ENCODE data around the gene LRRFIP1.

The LRRFIP1 gene

DNA sequence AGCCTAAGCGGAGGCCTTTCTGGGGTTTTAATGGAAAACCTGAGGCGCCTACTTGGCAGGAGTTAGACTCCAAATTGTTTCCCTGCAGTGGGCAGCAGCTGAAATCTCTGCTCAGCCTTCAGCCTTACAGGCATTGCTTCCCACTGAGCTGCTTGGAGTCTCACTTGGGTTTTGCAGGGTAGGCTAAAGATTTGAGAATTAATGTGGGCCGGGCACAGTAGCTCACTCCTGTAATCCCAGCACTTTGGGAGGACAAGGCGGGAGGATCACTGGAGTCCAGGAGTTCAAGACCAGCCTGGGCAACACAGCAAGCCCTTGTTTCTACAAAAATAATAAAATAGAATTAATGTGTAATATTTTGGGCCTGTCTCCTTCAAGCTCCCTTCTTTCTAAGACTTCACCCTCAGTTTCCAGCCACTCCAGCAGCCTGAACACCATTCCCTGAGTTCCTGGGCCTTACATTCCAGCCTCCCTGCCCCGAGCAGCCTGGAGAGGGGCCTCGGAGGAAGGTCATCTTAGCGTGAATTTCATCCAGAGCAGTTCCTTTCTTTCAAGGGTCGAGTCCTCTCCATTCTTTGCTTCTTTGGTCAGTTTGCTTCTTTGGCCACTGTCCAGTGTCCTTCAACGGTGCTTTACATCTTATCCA is 27.8 kb upstream of the LRRFIP1 start:
- TF ChIP-seq, protein P1, sequence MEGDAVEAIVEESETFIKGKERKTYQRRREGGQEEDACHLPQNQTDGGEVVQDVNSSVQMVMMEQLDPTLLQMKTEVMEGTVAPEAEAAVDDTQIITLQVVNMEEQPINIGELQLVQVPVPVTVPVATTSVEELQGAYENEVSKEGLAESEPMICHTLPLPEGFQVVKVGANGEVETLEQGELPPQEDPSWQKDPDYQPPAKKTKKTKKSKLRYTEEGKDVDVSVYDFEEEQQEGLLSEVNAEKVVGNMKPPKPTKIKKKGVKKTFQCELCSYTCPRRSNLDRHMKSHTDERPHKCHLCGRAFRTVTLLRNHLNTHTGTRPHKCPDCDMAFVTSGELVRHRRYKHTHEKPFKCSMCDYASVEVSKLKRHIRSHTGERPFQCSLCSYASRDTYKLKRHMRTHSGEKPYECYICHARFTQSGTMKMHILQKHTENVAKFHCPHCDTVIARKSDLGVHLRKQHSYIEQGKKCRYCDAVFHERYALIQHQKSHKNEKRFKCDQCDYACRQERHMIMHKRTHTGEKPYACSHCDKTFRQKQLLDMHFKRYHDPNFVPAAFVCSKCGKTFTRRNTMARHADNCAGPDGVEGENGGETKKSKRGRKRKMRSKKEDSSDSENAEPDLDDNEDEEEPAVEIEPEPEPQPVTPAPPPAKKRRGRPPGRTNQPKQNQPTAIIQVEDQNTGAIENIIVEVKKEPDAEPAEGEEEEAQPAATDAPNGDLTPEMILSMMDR (IDR thresholded peaks at IDR 0.05; ENCODE audit: control insufficient read depth, insufficient read depth, low read depth, low read length, missing control alignments) = no peak
- DNase-seq (ENCODE audit: low read depth) = no peak
- no peak overlapping the region for H3K4me3 ChIP-seq (ENCODE audit: control insufficient read depth, low read depth, low read length)

DNA sequence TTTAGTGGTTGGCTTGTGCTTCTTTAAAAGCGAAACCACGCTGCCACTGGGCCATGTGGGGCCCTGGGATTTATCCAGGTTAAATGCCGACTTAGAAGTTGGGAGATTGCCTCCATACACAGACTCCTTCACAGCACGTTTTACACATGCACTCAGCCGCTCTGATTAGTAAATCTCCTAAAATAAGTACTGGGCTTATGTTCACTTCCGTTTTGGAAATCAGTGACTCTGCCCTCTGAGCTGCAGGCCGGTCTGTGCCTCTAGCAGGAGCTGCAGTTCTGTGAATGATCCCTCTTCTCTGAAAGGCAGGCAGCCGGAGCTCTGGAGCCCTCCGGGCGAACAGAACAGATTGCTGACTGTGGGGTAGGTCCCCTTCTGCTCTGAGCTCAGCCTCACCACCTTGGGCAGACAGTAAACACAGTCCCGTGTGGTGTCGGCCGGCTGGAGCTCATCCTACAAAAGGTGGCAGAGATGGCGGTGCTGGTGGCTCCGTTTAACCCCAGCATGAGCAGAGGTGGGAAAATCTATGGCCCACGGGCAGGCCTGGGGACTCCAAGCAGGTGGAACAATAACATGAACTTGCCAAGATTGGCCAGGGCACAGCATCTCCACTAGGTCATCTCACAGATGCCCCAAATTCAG is 27.1 kb upstream of the LRRFIP1 start:
- no peak overlapping the region for H3K4me3 ChIP-seq (ENCODE audit: control insufficient read depth, low read depth, low read length)
- TF ChIP-seq, protein P1 (IDR thresholded peaks at IDR 0.05; ENCODE audit: control insufficient read depth, insufficient read depth, low read depth, low read length, missing control alignments) = peak; percentile 54
- DNase-seq (ENCODE audit: low read depth) = peak; percentile 66

DNA sequence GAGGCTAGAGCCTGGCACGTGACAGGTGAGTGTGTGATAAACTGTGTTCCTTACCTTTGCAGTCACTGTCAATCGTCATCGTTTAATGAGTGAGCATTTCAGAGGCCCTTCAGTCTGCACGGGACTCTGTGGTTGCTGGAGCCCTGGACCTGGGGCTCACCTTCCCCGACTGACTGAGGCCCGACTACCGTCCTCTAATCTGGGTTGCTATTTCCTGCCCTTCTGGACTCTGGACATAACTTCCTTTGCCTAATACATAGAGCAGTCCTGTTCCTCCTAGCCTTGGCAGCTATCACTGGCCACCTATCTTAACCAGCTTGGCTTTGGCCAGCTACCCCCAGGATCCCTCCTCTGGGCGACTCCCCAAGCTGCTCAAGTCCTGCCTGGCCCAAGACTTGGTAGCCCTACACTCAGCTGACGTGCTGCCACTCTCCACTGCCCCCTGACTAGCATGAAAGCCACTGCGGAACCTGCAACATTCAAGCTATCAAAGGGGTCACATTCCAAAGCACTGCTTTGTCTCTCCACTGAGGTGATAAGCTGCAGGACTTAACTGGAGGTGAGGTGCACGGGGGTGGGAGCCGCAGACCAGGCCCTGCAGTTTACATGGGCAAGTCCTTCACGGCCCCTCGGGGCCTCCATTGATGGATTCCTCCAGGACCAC is 25.8 kb upstream of the LRRFIP1 start:
- TF ChIP-seq, protein P1 (IDR thresholded peaks at IDR 0.05; ENCODE audit: control insufficient read depth, insufficient read depth, low read depth, low read length, missing control alignments) = no peak
- DNase-seq (ENCODE audit: low read depth) = no peak
- no peak overlapping the region for H3K4me3 ChIP-seq (ENCODE audit: control insufficient read depth, low read depth, low read length)

DNA sequence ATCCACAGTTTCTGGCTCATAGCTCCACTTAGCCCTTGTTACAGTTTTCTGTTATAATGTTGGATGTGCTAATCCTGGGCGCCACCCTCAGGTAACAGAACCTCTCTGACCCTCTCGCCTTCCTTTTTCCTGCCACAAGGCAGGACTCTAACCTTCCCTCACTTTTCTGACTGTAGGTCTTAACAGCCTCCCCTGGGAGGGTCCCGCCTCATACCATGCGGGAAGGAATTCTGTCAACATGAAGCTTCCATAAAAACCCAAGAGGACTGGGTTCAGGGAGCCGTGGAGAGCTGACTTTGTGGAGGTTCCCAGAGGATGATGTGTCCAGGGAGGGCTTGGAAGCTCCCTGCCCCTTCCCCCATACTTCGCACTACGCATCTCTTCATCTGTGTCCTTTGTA is 25.0 kb upstream of the LRRFIP1 start:
- no peak for DNase-seq (ENCODE audit: low read depth)
- TF ChIP-seq, protein P1 (IDR thresholded peaks at IDR 0.05; ENCODE audit: control insufficient read depth, insufficient read depth, low read depth, low read length, missing control alignments) = no peak
- no peak overlapping the region for H3K4me3 ChIP-seq (ENCODE audit: control insufficient read depth, low read depth, low read length)

DNA sequence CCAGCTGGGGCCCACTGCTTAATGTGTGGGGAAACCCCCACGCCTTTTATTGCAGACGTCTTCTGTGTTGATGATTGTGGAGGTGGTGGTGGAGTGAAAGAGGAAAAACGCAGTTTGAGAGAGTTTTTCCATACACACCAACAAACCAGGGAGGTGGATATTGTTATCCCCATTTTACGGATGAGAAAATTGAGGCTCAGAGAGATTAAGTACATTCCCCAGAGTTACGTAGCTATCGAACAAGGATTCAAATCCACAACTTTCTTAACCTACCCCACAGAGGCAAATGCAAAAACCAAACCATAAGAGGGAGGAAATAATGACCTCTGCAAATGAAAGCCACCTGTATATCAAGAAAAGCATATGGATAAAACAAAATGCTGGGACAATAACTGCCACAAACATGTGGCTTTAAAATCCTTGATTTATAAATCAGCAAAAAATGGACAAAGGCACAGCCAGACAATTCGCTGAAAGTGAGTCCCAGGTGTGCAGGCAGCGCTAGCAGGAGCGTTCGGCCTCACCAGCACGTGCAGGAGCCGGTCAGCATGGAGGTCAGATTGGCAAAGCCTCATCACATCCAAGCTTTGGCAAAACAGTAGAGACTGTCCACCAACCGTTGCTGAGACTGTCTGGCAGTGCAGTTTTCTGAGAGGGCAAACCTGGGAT is 24.2 kb upstream of the LRRFIP1 start:
- TF ChIP-seq, protein P1 (IDR thresholded peaks at IDR 0.05; ENCODE audit: control insufficient read depth, insufficient read depth, low read depth, low read length, missing control alignments) = no peak
- DNase-seq (ENCODE audit: low read depth) = no peak
- no peak overlapping the region for H3K4me3 ChIP-seq (ENCODE audit: control insufficient read depth, low read depth, low read length)

DNA sequence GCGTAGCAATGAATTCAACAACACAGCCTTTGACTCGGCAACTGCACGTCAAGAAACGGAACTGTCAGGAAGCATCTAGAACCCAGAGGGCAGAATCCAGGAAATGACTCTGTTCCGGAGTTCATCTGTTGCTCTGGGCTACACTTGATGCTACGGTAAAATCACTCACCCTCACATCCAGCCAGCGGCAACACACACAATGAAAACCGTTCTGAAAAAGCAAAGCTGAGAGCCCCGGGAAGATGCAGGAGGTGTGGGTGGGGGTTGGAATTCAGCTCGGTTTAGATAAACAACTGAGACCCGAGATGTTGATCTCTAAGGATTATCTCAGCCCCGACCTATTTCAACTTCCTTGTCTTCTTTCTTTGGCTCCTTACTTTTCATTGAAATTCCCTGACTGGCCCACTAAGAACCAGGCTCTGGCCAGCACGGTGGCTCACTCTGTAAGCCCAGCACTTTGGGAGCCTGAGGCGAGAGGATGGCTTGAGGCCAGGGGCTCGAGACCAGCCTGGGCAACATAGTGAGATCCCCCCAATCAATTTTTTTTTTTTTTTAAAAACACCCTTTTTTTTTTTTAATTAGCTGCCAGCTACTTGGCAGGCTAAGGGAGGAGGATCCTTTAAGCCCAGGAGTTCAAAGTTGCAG is 23.5 kb upstream of the LRRFIP1 start:
- H3K4me3 ChIP-seq (ENCODE audit: control insufficient read depth, low read depth, low read length) = no peak overlapping the region
- DNase-seq (ENCODE audit: low read depth) = no peak
- TF ChIP-seq, protein P1 (IDR thresholded peaks at IDR 0.05; ENCODE audit: control insufficient read depth, insufficient read depth, low read depth, low read length, missing control alignments) = no peak
